ENCODE measurements around the gene B4GALT2. TPM values are rescaled to one million over a fixed set of nuclear protein-coding genes. Genes with fewer than 3 reads are reported as not detected.

Gene B4GALT2
- total and polyA plus RNA-seq, 7 experiments from 2014 or later, result 0.49 to 16.9 (median 1.6) TPM; not detected in 2

DNA sequence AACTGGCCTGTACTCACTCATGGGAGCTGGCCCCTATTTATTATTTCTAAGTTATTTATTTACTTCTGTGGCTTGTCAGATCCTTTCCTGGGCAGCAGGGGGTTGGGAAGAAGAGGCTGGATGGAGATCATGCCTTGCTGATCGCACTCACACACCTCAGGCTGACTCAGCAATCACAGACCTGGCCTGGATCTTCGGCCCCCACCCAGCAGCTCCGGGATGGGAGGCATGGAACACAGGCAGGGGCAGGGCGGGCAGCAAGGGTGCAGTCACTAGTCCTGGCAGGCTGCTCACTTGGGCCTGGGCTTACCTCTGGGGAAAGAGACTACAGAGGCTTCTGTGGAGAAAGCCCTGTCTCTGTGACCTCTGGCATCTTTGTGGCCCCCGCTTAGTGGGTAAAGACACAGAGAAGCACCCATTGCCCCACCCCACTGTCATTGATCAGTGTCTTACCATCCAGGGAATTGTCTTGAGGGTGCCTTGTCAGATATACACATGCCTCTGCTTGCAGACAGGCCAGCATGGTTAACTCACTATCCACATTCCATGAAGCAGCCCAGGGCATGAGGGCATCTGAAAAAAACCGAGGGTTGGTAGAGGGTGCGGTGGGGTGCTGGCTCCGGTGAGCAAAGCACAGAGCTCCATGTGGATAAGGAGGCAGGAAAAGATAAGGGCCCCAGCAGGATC, 41.7 kb upstream of the B4GALT2 start:
- Mint-ChIP-seq H3K27me3 (peaks cover 20 to 29% (median 26%) of the 10 kb centered on the region in 5 donors), H3K4me1 (peaks cover 10 to 29% (median 15%) of the 10 kb centered on the region in 7 donors), H3K36me3 (peaks cover 0 to 6% (median 4%) of the 10 kb centered on the region in 5 donors), H3K9me3 (no peaks in the 10 kb centered on the region), H3K4me3 (peak overlapping the region in 3 of 10 donors; percentile 32 to 83 (median 58)), H3K27ac (no peak overlapping the region)
- Histone ChIP-seq H3K9me3 (ENCODE audit: control insufficient read depth in 2 of 3, low read length in 3 of 3) (no peaks in the 10 kb centered on the region), H3K27me3 (ENCODE audit: control insufficient read depth in 2 of 2, insufficient read depth in 2 of 2, low read length in 2 of 2) (peaks cover 9 to 19% of the 10 kb centered on the region in 2 donors), H3K36me3 (ENCODE audit: control insufficient read depth in 2 of 3, insufficient read depth in 3 of 3, low read length in 3 of 3) (no peaks in the 10 kb centered on the region), H3K4me3 (ENCODE audit: low read length) (no peak overlapping the region), H3K27ac (ENCODE audit: low read depth, low read length) (no peak overlapping the region), H3K4me1 (ENCODE audit: control insufficient read depth in 2 of 2, insufficient read depth in 2 of 2, low read length in 2 of 2) (peaks cover 0 to 9% of the 10 kb centered on the region in 2 donors)
- intact Hi-C loops (cut with micrococcal nuclease), result loop anchor here in 1 of 2 donors (10.0 kb wide), 1 partner anchor 713 kb away; no protein-coding TSS in a partner anchor
- ATAC-seq (no peak), DNase-seq (no peak)
- ChIA-PET POLR2A (no interaction called here), CTCF (no interaction called here)

- Histone ChIP-seq H3K9me3 (ENCODE audit: control insufficient read depth in 2 of 3, low read length in 3 of 3) (no peaks in the 10 kb centered on the region), H3K36me3 (ENCODE audit: control insufficient read depth in 2 of 3, insufficient read depth in 3 of 3, low read length in 3 of 3) (no peaks in the 10 kb centered on the region), H3K4me1 (ENCODE audit: control insufficient read depth in 2 of 2, insufficient read depth in 2 of 2, low read length in 2 of 2) (peaks cover 0 to 8% of the 10 kb centered on the region in 2 donors), H3K27me3 (ENCODE audit: control insufficient read depth in 2 of 2, insufficient read depth in 2 of 2, low read length in 2 of 2) (peaks cover 9 to 19% of the 10 kb centered on the region in 2 donors), H3K27ac (ENCODE audit: low read depth, low read length) (no peak overlapping the region), H3K4me3 (ENCODE audit: low read length) (no peak overlapping the region)
- Mint-ChIP-seq H3K4me3 (peak overlapping the region in 1 of 10 donors; percentile 41), H3K9me3 (no peaks in the 10 kb centered on the region), H3K27ac (no peak overlapping the region), H3K27me3 (peaks cover 11 to 19% (median 15%) of the 10 kb centered on the region in 5 donors), H3K36me3 (peaks cover 0 to 12% (median 4%) of the 10 kb centered on the region in 5 donors), H3K4me1 (peaks cover 12 to 29% (median 16%) of the 10 kb centered on the region in 7 donors)
- POLR2A ChIA-PET, result no interaction called here
- CTCF ChIA-PET, result interaction anchor here (0.7 kb wide), 1 partner anchor 26 kb away, joined by 3 read pairs; no protein-coding TSS in a partner anchor
- DNase-seq, result no peak
- no peak for ATAC-seq
- intact Hi-C loops (cut with micrococcal nuclease), result loop anchor here in 1 of 2 donors (10.0 kb wide), 1 partner anchor 714 kb away; no protein-coding TSS in a partner anchor
These were observed 40.6 kb upstream of the B4GALT2 start for GRCh38 chr1:43938383-43938782.

DNA sequence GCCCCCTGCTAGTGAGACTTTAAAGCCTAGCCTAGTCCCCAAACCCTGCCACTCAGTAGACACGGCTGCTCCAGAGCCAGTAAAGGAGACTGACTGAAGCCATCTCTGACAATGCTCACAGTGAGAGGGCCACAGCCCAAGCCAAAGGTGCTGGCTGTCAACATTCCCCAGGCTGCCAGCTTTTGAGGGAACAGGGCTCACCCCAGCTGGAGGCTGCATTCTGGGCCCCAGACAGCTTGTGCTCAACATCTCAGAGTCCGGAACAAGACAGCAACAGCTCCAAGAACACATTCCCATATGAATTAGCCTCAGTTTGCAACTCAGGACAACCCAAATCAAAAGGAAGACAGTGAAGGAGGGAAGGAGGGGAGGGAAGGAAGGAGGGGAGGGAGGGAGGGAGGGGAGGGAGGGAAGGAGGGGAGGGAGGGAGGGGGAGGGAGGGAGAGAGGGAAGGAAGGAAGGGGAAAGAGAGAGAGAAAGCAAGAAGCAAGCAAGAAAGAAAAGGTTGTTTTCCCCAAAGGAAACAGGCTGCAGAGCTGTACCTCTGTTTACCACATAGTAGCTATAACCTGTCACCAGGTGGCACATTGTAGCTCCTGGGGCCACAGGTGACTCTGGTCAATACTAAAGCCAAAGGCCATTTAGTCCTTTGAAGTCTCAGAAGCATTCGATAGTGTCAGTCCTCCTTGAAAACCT, 40.0 kb upstream of the B4GALT2 start:
- Mint-ChIP-seq H3K27me3 (peaks cover 8 to 16% (median 10%) of the 10 kb centered on the region in 5 donors), H3K4me1 (peaks cover 10 to 26% (median 13%) of the 10 kb centered on the region in 7 donors), H3K4me3 (no peak overlapping the region), H3K9me3 (no peaks in the 10 kb centered on the region), H3K36me3 (peaks cover 0 to 12% (median 4%) of the 10 kb centered on the region in 5 donors), H3K27ac (no peak overlapping the region)
- DNase-seq, result no peak
- no peak overlapping the region for H3K4me3 ChIP-seq (ENCODE audit: low read length)
- POLR2A ChIA-PET, result no interaction called here
- H3K27me3 ChIP-seq (ENCODE audit: control insufficient read depth in 2 of 2, insufficient read depth in 2 of 2, low read length in 2 of 2), result peaks cover 9 to 14% of the 10 kb centered on the region in 2 donors
- H3K27ac ChIP-seq (ENCODE audit: low read depth, low read length), result no peak overlapping the region
- peaks cover 0 to 1% of the 10 kb centered on the region in 2 donors for H3K4me1 ChIP-seq (ENCODE audit: control insufficient read depth in 2 of 2, insufficient read depth in 2 of 2, low read length in 2 of 2)
- CTCF ChIA-PET, result no interaction called here
- no peaks in the 10 kb centered on the region for H3K9me3 ChIP-seq (ENCODE audit: control insufficient read depth in 2 of 3, low read length in 3 of 3)
- no peak for ATAC-seq
- H3K36me3 ChIP-seq (ENCODE audit: control insufficient read depth in 2 of 3, insufficient read depth in 3 of 3, low read length in 3 of 3), result no peaks in the 10 kb centered on the region
- intact Hi-C loops (cut with micrococcal nuclease), result loop anchor here in 1 of 2 donors (10.0 kb wide), 1 partner anchor 714 kb away; no protein-coding TSS in a partner anchor

GRCh38 chr1:43942411-43942810, 36.6 kb upstream of the B4GALT2 start:
- no peak for ATAC-seq
- H3K27ac ChIP-seq (ENCODE audit: low read depth, low read length), result no peak overlapping the region

DNA sequence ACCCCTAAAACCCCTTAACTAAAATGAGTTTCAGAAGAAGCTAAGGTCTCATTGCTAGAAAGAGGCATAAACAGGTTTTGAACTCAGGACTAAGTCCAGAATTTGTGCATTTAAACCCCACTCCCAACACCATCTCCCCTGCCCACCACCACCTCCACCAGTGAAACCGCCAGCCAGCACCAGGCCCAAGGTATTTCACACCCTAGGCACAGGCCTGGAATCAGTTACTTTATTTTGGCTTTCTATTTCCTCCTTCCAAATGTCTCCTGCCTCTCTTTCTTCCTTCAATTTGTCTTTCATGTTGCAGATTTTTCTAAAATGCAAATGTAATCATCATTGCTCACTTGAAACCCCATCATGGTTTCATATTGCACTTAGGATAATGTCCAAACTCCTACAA, 34.1 kb upstream of the B4GALT2 start:
- no peak for DNase-seq
- peak overlapping the region in 6 of 10 donors; percentile 29 to 93 (median 57) for H3K4me3 Mint-ChIP-seq
- POLR2A ChIA-PET, result no interaction called here

More at GRCh38 chr1:43942411-43942810, 36.6 kb upstream of the B4GALT2 start:
- Mint-ChIP-seq H3K4me3 (no peak overlapping the region), H3K27me3 (no peaks in the 10 kb centered on the region), H3K9me3 (no peaks in the 10 kb centered on the region), H3K4me1 (peaks cover 23 to 33% (median 28%) of the 10 kb centered on the region in 7 donors), H3K27ac (no peak overlapping the region), H3K36me3 (peaks cover 0 to 12% (median 5%) of the 10 kb centered on the region in 5 donors)
- POLR2A ChIA-PET, result interaction anchor here (1.4 kb wide), 1 partner anchor 30 kb away, joined by 3 read pairs; no protein-coding TSS in a partner anchor
- Histone ChIP-seq H3K27me3 (ENCODE audit: control insufficient read depth in 2 of 2, insufficient read depth in 2 of 2, low read length in 2 of 2) (no peaks in the 10 kb centered on the region), H3K4me1 (ENCODE audit: control insufficient read depth in 2 of 2, insufficient read depth in 2 of 2, low read length in 2 of 2) (peaks cover 10 to 11% of the 10 kb centered on the region in 2 donors), H3K36me3 (ENCODE audit: control insufficient read depth in 2 of 3, insufficient read depth in 3 of 3, low read length in 3 of 3) (peaks cover 0 to 4% (median 0%) of the 10 kb centered on the region in 3 experiments), H3K4me3 (ENCODE audit: low read length) (no peak overlapping the region), H3K9me3 (ENCODE audit: control insufficient read depth in 2 of 3, low read length in 3 of 3) (no peaks in the 10 kb centered on the region)
- CTCF ChIA-PET, result interaction anchor here (1.0 to 2.5 kb wide), 2 partner anchors 7 to 12 kb away, joined by 3 to 10 read pairs; no protein-coding TSS in a partner anchor
- intact Hi-C loops (cut with micrococcal nuclease), result loop anchor here in 1 of 2 donors (10.0 kb wide), 3 partner anchors 692 to 1258 kb away; partner anchors contain the start of genes CFAP57, EBNA1BP2 and YBX1
- no peak for DNase-seq

More for the DNA sequence above, 34.1 kb upstream of the B4GALT2 start:
- intact Hi-C loops (cut with micrococcal nuclease), result loop anchor here (5.0 to 10.0 kb wide), 6 partner anchors 183 to 1260 kb away; partner anchors contain the start of genes CFAP57 (in 1 of the 2), EBNA1BP2 (in 1 of the 2), SLC2A1 (in 1 of the 2) and YBX1 (in 1 of the 2)
- Mint-ChIP-seq H3K36me3 (peaks cover 0 to 8% (median 4%) of the 10 kb centered on the region in 5 donors), H3K4me1 (peaks cover 33 to 53% (median 43%) of the 10 kb centered on the region in 7 donors), H3K9me3 (no peaks in the 10 kb centered on the region), H3K27ac (peak overlapping the region in 1 of 9 donors; percentile 29), H3K27me3 (no peaks in the 10 kb centered on the region)
- H3K9me3 ChIP-seq (ENCODE audit: control insufficient read depth in 2 of 3, low read length in 3 of 3), result no peaks in the 10 kb centered on the region
- H3K36me3 ChIP-seq (ENCODE audit: control insufficient read depth in 2 of 3, insufficient read depth in 3 of 3, low read length in 3 of 3), result peaks cover 0 to 5% (median 0%) of the 10 kb centered on the region in 3 experiments
- H3K27ac ChIP-seq (ENCODE audit: low read depth, low read length), result no peak overlapping the region
- no peak overlapping the region for H3K4me3 ChIP-seq (ENCODE audit: low read length)
- no peaks in the 10 kb centered on the region for H3K27me3 ChIP-seq (ENCODE audit: control insufficient read depth in 2 of 2, insufficient read depth in 2 of 2, low read length in 2 of 2)
- CTCF ChIA-PET, result interaction anchor here (2.5 kb wide), 1 partner anchor 10 kb away, joined by 10 read pairs; no protein-coding TSS in a partner anchor
- H3K4me1 ChIP-seq (ENCODE audit: control insufficient read depth in 2 of 2, insufficient read depth in 2 of 2, low read length in 2 of 2), result peaks cover 17% of the 10 kb centered on the region in 2 donors
- ATAC-seq, result no peak

Data from naive thymus-derived CD4-positive, alpha-beta T cell (primary cell).